Measurements from ENCODE around the gene GTSF1L.
"Not testable (repeated sequence)": the region's sequence is repeated elsewhere in the genome, so short reads cannot be mapped to it uniquely, and the experiment has no call there.

Gene GTSF1L

DNA sequence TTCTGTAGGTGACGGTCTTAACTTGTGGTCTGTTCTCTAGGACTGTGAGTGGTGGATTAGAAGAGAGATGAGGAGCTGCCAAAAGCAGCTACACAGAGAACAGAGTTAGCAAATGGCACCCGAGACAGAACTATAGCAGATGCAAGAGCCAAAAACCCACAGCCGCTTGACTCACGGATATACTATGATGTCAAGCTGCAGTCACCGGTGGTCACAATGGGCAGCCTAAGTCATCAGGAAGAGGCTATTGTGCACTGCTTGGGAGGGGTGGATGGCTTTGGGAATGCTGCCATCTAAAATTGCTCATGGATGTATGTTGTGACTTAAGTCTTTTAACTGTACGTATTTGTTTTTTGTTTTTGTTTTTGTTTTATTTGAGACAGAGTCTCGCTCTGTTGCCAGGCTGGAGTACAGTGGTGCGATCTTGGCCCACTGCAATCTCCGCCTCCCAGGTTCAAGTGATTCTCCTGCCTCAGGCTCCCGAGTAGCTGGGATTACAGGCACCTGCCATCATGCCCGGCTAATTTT, at the start of gene GTSF1L:
Gene GTSF1L, minus strand, starts transcription at position 192 of the 528 bp plus-strand sequence. CDS start 308 bp downstream, outside the sequence.
- DNase-seq = no peak

GRCh38 chr20:43774754-43775153, 48.0 kb upstream of the GTSF1L start:
- DNase-seq = no peak

DNA sequence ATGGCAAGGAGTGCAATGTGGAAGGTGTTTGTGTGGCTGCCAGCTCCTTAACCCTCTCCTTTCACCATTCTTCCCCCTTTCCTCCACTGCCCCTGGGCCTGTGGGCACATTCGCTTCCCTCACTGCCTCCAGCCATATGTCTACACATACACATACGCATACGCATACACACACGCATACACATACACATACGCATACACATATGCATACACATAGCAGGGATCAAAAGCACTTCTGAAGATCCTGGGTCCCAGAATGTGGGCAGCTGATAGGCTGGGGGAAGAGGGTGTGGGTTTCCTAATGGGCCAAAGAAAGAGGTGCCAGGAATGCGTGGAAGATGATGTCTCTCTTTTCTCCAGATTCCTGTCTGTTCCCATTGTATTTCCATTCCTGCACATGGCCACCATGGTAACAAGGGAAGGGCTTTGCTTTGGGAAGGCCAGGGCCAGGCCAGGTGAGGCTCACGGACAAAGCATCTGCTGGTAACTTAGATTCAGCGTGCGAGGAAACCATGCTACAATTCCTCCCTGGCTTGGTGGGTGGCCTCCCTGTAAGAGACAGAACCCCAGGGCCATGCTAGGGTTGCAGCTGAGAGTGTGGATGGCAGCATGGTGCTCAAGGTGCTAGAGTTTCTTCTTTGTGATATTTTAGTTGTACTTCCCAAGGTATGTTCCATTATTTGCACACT, 44.8 kb upstream of the GTSF1L start:
- no peak for DNase-seq

DNA sequence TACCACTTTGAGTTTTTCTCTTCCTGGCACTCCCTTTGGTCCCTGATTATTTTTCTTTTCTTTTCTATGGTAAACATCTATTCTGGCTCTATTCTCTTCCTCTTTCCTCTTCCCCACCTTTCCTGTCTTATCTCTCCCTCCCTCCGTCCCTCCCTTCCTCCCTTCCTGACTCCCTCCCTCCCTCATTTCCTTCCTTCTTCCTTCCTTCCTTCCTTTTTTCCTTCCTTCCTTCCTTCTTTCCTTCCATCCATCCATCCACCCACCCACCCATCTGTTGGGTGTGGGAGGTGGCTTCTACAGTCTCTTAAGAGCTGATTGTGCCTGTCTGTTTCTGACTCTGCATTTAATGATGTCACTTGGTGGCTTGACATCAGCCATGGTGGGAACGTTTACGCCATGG, 43.5 kb upstream of the GTSF1L start:
- no peak for DNase-seq

GRCh38 chr20:43767686-43768474, 41.1 kb upstream of the GTSF1L start:
- DNase-seq = no peak

DNA sequence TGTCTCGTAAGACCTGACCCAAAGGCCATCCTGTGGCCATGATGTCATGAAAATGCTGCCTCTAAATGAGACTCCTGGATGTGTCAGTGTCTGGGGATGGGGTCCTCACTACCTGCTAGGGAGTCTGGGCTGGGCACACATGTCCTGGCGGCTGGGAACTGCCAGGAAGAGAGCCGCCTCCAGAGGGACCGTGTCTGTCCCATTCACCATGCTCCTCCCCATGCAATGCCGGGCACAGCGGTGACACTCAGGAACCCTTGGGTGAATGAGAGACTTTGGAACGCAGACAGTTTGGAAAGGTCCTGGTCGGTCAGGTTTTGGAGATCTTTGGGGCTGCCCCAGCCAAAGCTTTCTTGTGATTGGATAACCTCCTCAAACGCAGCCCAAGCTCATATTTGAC, 40.1 kb upstream of the GTSF1L start:
- no peak for DNase-seq

GRCh38 chr20:43766385-43766784, 39.6 kb upstream of the GTSF1L start:
- no peak for DNase-seq

- DNase-seq = no peak
Observed at GRCh38 chr20:43765916-43766315, 39.1 kb upstream of the GTSF1L start.

GRCh38 chr20:43762911-43763310, 36.1 kb upstream of the GTSF1L start:
- no peak for DNase-seq

DNA sequence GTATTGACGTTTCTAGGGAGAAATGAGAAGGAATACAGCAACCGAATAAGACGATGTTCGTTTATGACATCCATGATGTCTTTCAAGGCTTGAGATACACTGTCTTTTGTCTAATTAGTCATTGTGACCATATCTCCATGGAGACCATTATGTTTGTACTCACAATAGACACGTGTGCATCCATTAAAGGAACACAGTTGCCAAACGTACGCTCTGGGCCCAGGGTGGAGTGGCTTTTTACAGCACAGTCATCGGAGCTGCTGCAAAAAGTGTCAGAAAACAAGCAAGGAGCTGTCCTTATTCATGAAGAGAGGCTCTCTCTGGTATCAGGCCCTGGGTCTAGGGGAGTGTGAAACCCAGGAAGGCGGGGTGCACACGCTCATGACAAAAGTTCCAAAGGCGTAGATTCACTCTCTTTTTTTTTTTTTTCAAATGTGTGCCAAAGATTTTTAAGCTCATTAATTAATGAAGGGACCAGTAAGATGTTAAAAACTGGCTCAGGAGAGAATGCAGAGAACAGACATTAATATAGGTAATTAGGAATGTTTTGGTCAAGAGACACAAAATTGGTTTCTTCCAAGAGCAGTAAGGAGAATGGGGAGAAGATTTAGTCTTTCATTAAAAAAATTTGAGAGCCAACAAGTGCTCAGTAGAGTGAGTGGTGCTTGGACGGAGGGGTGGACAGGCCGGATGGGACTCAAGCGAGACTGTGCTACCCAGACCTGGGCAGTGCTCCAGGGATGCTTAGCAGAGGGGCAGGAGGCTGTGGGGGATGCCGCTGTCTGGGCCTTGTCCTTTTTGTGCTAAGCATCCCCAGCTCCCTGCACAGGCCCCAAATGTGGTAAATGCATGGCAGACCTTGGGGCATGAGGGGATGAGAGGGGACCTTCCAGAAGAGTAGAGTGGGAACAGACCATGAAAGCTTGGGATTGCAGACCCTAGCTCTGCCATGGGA, 34.9 kb upstream of the GTSF1L start:
- DNase-seq = peak; percentile 2

- not testable (repeated sequence) for DNase-seq
Observed at GRCh38 chr20:43757888-43758287, 31.1 kb upstream of the GTSF1L start.

DNA sequence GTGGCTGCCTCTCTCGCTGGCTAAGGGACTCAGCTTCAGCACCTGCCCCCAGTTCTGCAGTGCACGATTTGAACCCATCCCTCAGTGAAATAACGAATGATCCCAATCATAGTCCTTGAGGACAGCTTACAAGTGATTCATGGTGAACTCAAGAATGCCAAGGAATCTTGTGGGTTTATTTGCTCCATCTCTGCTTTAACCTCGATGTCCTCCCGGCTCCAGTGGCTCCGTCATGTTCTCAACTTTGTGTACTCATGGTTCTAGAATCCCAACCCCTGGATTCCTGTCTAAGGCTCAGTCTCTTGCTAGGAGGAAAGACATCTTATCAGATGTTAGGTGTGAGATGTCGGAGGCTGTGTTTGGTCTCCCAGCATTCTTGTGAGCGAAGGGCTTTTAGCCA, 29.0 kb upstream of the GTSF1L start:
- no peak for DNase-seq

DNA sequence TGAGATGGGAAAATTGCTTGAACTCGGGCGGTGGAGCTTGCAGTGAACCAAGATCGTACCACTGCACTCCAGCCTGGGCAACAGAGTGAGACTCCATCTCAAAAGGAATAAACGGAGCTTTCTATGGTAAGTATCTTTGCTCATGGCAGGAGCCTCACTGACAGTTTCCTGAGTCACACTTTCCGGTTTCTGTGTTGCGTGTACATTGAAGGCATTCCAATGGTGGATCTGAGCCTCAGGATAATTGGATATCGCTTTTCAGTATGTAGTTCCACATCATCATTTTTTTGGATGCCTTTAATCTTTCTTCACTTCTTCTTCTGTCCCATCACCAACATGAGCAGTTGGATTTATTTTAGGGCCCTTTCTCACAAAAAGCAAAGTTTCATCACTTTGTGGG, 28.6 kb upstream of the GTSF1L start:
- DNase-seq = no peak

DNA sequence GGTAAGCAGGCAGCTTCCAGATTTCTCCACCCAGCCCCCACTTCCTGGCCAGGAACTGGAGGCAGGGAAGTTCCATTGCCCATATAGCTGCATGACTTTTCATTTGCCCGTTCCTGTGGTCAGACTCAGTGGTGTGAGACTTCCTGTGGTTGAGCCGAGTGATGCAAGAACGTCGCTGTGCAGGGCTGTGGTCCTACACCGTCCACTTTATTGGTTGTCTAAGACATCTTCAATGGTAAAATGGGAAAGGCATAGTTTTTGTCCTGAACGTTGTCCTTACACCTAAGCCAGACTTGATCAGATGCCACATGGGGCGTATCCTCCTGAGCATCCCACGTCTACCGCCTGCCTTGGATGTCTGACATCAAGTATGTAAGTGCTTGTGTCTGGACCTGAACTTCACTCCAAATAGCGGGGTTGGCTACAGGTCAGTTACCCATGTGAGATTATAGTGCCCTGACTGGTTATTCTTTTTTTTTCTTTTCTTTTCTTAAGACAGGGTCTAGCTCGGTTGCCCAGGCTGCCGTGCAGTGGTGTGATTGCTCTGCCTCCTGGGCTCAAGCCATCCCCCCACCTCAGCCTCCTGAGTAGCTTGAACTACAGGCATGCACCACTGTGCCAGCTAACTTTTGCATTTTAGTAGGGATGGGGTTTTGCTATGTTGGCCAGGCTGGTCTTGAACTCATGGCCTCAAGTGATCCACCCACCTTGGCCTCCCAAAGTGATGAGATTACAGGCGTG, 25.9 kb upstream of the GTSF1L start:
- no peak for DNase-seq

DNA sequence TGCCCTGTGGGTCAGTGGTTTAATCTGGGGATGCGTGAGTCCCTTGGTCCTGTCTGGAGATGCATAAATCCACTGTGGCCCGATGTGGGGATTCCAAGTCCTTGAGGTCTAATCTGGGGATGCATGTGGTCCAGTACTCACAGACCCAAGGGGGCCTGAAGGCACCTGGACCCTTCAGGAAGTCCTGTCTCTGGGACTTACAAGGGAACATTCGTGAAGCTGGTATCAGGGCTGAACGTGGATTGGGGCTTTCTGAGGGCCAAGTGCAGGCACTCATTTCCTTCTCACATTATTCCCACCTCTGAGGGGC, 25.2 kb upstream of the GTSF1L start:
- no peak for DNase-seq

DNA sequence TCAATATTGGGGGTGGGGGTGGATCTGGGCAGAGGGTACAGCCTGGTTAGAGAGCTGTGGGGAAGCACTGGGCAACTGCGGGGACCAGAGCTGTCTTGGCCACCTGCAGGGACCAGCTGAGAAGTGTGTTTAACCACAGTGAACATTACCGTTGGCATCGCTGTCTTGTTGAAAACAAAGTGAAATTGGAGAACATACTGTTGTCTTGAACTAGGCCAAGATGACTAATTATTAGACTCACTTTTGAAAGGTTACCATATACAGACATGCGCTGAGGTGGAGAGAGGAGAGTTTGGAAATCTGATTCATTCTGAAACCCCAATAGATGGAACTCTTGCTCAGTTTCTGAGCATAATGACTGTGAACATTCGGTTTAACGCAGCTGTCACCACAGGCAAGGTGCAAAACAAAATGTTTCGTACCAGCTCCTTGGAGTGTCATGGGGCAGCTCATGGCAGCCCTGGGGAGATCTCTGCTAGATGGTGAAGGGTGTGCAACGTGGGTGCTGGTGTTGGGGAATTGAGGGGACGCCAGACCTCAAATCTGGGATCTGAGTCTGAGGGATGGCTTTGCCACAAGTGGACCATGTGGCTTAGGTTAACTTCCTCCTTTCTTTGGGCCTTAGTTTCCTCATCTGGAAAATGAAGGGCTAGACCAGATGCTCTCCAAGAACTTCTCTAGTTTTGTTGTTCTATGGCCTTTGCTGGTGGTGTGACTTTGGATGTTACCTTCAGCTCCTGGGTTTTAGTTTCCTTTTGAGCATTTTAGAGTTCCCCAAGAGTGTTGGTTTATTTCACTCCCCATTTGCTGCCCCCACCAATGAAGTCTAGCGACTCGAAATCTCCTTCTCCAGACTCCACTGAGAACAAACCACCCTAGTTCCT, 24.6 kb upstream of the GTSF1L start:
- DNase-seq = no peak

DNA sequence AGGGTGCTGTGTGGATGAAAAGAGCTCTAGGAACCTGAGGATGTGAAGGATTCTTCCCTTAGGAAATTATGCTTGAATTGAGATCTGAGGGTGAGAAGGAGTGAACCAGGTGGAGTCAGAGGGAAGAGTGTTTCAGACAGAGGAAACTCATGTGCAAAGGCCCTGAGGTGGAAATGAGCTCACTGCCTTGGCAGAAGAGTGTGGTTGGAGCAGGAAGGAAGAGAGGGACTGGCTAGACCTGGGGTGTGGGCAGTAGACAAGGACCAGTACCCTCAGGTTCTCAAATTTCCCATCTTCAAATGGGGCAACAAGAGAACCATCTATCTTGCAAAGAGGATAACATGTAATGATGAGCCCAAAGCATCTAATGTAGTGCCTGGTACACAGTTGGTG, 24.0 kb upstream of the GTSF1L start:
- DNase-seq = no peak

DNA sequence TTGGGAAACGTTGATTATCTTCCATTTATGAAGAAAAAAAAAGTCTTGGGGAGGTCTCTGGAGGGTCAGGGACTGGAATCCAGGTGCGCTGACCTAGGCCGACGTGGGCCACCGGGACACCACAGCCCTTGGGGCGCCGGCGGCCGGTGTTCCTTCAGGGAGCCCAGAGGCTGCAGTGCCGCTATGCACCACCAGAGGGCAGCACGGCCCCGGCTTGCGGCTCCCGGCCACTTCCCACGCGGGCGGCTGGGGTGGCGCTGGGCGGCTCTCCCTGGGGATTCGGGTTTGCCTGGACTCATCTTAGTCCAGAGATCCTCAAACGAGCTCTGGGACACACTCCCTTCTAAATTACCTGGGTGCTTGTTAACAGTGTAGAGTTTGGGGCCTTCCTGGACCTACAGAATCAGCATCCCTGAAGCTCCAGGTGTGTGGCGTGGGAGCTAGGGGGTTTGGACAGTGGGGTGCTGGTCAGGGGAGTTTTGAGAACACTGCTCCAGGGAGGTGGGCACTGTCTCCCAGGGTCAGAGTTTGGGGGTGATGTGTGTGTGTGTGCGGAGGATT, 23.0 kb upstream of the GTSF1L start:
- peak; percentile 43 for DNase-seq

DNA sequence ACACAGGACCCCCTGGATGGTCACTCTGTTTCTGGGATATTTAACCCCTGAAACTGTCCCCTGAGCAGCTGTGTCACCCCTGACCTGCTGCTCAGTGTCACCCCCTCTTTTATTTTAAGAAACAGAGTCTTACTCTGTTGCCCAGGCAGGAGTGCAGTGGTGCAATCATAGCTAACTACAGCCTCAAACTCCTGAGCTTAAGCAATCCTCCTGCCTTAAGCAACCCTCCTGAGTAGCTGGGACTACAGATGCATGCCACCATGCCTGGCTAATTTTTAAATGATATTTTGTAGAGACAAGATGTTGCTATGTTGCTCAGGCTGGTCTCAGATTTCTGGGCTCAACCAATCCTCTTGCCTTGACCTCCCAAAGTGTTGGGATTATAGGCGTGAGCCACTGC, 21.5 kb upstream of the GTSF1L start:
- DNase-seq = no peak

DNA sequence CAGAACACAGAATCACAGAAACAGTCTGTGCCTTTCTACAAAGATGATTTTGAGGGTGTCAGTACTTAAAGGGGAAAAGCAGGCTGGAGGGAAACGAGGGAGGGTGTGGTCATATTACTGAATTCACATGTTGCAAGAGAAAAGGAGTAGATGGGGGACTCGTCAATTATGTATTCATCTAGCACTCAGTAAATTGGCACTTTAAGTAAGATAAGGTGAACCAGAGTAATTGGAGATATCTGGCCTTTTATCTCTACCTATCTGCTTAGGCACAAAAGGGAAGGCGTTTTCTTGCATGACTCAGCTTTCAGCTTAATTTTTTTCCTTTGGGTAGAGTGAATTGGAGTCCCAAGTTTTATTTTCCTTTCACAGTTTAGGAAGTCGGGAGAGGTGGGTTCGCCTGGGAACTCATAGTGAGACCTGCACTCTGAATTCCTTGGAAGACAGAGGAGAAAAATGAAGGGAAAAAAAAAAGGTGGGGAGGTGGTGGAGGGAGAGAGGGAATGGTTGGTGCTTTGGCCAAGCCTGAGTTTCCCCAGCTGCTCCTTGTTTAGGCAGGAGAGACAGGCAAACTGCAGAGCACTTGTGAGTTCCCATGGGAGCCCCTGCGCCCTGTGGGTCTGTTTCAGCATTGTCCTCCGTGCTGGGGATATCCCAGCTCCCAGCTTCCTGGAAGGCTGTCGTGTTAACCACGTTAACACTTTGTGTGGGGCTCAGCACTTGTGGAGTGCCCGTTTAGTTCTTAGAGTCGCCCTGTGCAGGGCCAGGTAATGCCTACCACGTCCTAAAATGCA, 19.7 kb upstream of the GTSF1L start:
- DNase-seq = peak; percentile 41
